Measurements from ENCODE around the gene MAPKAPK2. TPM values are rescaled to one million over a fixed set of nuclear protein-coding genes. Genes with fewer than 3 reads are reported as not detected.
A peak's percentile ranks its signal among the peaks of the same experiment; 100 is the strongest.
"Not testable (repeated sequence)": the region's sequence is repeated elsewhere in the genome, so short reads cannot be mapped to it uniquely, and the experiment has no call there.

The MAPKAPK2 gene
- total RNA-seq, 2 donors from 2014 or later, result 104 to 115 TPM

GRCh38 chr1:206748348-206749030 lies 63.8 kb downstream of the MAPKAPK2 start:
- no peak for ATAC-seq
- Mint-ChIP-seq H3K27ac (peak overlapping the region in 1 of 2 donors; percentile 24), H3K9me3 (no peaks in the 10 kb centered on the region), H3K4me3 (no peak overlapping the region), H3K27me3 (peaks cover 9 to 22% of the 10 kb centered on the region in 2 donors), H3K4me1 (ENCODE audit: low read depth in 2 of 2) (peaks cover 29 to 32% of the 10 kb centered on the region in 2 donors), H3K36me3 (no peaks in the 10 kb centered on the region)
- no peak for DNase-seq (ENCODE audit: low spot score)

GRCh38 chr1:206751891-206752290 lies 67.2 kb downstream of the MAPKAPK2 start:
- Mint-ChIP-seq H3K4me1 (ENCODE audit: low read depth in 2 of 2) (peaks cover 28 to 37% of the 10 kb centered on the region in 2 donors), H3K9me3 (no peaks in the 10 kb centered on the region), H3K27ac (no peak overlapping the region), H3K36me3 (peaks cover 7% of the 10 kb centered on the region), H3K27me3 (peaks cover 26 to 36% of the 10 kb centered on the region in 2 donors), H3K4me3 (no peak overlapping the region)
- DNase-seq (ENCODE audit: low spot score), result no peak
- no peak for ATAC-seq

GRCh38 chr1:206752481-206752880 lies 67.8 kb downstream of the MAPKAPK2 start:
- DNase-seq (ENCODE audit: low spot score) (no peak), ATAC-seq (no peak)
- Mint-ChIP-seq H3K27me3 (peaks cover 26 to 34% of the 10 kb centered on the region in 2 donors), H3K36me3 (peaks cover 7% of the 10 kb centered on the region), H3K4me3 (no peak overlapping the region), H3K4me1 (ENCODE audit: low read depth in 2 of 2) (peaks cover 28 to 37% of the 10 kb centered on the region in 2 donors), H3K27ac (peak overlapping the region; percentile 12 to 35), H3K9me3 (no peaks in the 10 kb centered on the region)

- Mint-ChIP-seq H3K27me3 (peaks cover 26 to 34% of the 10 kb centered on the region in 2 donors), H3K4me1 (ENCODE audit: low read depth in 2 of 2) (peaks cover 26 to 34% of the 10 kb centered on the region in 2 donors), H3K36me3 (peaks cover 7% of the 10 kb centered on the region), H3K27ac (peak overlapping the region; percentile 12 to 35), H3K9me3 (no peaks in the 10 kb centered on the region), H3K4me3 (no peak overlapping the region)
- DNase-seq (ENCODE audit: low spot score) (no peak), ATAC-seq (peak in 1 of 2 donors; percentile 60)
These were observed 68.4 kb downstream of the MAPKAPK2 start for GRCh38 chr1:206753141-206753540.

GRCh38 chr1:206754011-206754410 lies 69.3 kb downstream of the MAPKAPK2 start:
- peaks cover 26 to 28% of the 10 kb centered on the region in 2 donors for H3K27me3 Mint-ChIP-seq
- H3K27ac Mint-ChIP-seq, result peak overlapping the region in 1 of 2 donors; percentile 6
- DNase-seq (ENCODE audit: low spot score) (no peak), ATAC-seq (no peak)
- peaks cover 20 to 27% of the 10 kb centered on the region in 2 donors for H3K4me1 Mint-ChIP-seq (ENCODE audit: low read depth in 2 of 2)
- no peak overlapping the region for H3K4me3 Mint-ChIP-seq
- H3K9me3 Mint-ChIP-seq, result no peaks in the 10 kb centered on the region
- H3K36me3 Mint-ChIP-seq, result peaks cover 7% of the 10 kb centered on the region

GRCh38 chr1:206757524-206758266 lies 73.0 kb downstream of the MAPKAPK2 start:
- no peak overlapping the region for H3K4me3 Mint-ChIP-seq
- peak; percentile 70 to 84 for ATAC-seq
- no peak for DNase-seq (ENCODE audit: low spot score)
- no peak overlapping the region for H3K27ac Mint-ChIP-seq
- peaks cover 19 to 21% of the 10 kb centered on the region in 2 donors for H3K27me3 Mint-ChIP-seq
- H3K9me3 Mint-ChIP-seq, result no peaks in the 10 kb centered on the region
- peaks cover 7% of the 10 kb centered on the region for H3K36me3 Mint-ChIP-seq
- peaks cover 17 to 22% of the 10 kb centered on the region in 2 donors for H3K4me1 Mint-ChIP-seq (ENCODE audit: low read depth in 2 of 2)

- Mint-ChIP-seq H3K9me3 (no peaks in the 10 kb centered on the region), H3K4me3 (no peak overlapping the region), H3K4me1 (ENCODE audit: low read depth in 2 of 2) (peaks cover 20 to 32% of the 10 kb centered on the region in 2 donors), H3K27me3 (peaks cover 9 to 10% of the 10 kb centered on the region in 2 donors), H3K27ac (peak overlapping the region in 1 of 2 donors; percentile 24), H3K36me3 (peaks cover 14% of the 10 kb centered on the region)
- ATAC-seq (no peak), DNase-seq (ENCODE audit: low spot score) (no peak)
These were observed 75.9 kb downstream of the MAPKAPK2 start for GRCh38 chr1:206760590-206760989.

- peaks cover 14% of the 10 kb centered on the region for H3K36me3 Mint-ChIP-seq
- no peak overlapping the region for H3K4me3 Mint-ChIP-seq
- no peak for ATAC-seq
- peak overlapping the region in 1 of 2 donors; percentile 24 for H3K27ac Mint-ChIP-seq
- H3K27me3 Mint-ChIP-seq, result peaks cover 6 to 10% of the 10 kb centered on the region in 2 donors
- no peaks in the 10 kb centered on the region for H3K9me3 Mint-ChIP-seq
- H3K4me1 Mint-ChIP-seq (ENCODE audit: low read depth in 2 of 2), result peaks cover 26 to 37% of the 10 kb centered on the region in 2 donors
- no peak for DNase-seq (ENCODE audit: low spot score)
These were observed 76.6 kb downstream of the MAPKAPK2 start for GRCh38 chr1:206761159-206761768.

- H3K27ac Mint-ChIP-seq, result peak overlapping the region; percentile 38 to 74
- H3K36me3 Mint-ChIP-seq, result peaks cover 14% of the 10 kb centered on the region
- not testable (repeated sequence) for H3K4me3 Mint-ChIP-seq
These were observed 78.1 kb downstream of the MAPKAPK2 start for GRCh38 chr1:206762741-206763364.

GRCh38 chr1:206765771-206766170 lies 81.1 kb downstream of the MAPKAPK2 start:
- not testable (repeated sequence) for H3K9me3 Mint-ChIP-seq; ATAC-seq; H3K27me3 Mint-ChIP-seq; DNase-seq (ENCODE audit: low spot score)
- Mint-ChIP-seq H3K36me3 (peaks cover 14% of the 10 kb centered on the region), H3K4me3 (peak overlapping the region; percentile 80), H3K27ac (peak overlapping the region; percentile 74 to 75), H3K4me1 (ENCODE audit: low read depth in 2 of 2) (peaks cover 61 to 75% of the 10 kb centered on the region in 2 donors)

More at GRCh38 chr1:206762741-206763364, 78.1 kb downstream of the MAPKAPK2 start:
- ATAC-seq; H3K9me3 Mint-ChIP-seq; H3K27me3 Mint-ChIP-seq; DNase-seq (ENCODE audit: low spot score): not testable (repeated sequence)
- H3K4me1 Mint-ChIP-seq (ENCODE audit: low read depth in 2 of 2), result peaks cover 34 to 46% of the 10 kb centered on the region in 2 donors

GRCh38 chr1:206766251-206766856 lies 81.6 kb downstream of the MAPKAPK2 start:
- peaks cover 6 to 10% of the 10 kb centered on the region in 2 donors for H3K27me3 Mint-ChIP-seq

GRCh38 chr1:206768472-206769303 lies 84.0 kb downstream of the MAPKAPK2 start:
- H3K4me1 Mint-ChIP-seq (ENCODE audit: low read depth in 2 of 2), result peaks cover 79 to 94% of the 10 kb centered on the region in 2 donors
- peak overlapping the region; percentile 44 to 55 for H3K27ac Mint-ChIP-seq
- ATAC-seq (peak; percentile 43 to 71), DNase-seq (ENCODE audit: low spot score) (peak; percentile 74)
- no peaks in the 10 kb centered on the region for H3K9me3 Mint-ChIP-seq
- H3K4me3 Mint-ChIP-seq, result peak overlapping the region; percentile 66
- H3K36me3 Mint-ChIP-seq, result peaks cover 8% of the 10 kb centered on the region
- H3K27me3 Mint-ChIP-seq, result peaks cover 10 to 16% of the 10 kb centered on the region in 2 donors

More at GRCh38 chr1:206766251-206766856, 81.6 kb downstream of the MAPKAPK2 start:
- no peaks in the 10 kb centered on the region for H3K9me3 Mint-ChIP-seq
- H3K27ac Mint-ChIP-seq, result peak overlapping the region; percentile 74 to 75
- DNase-seq (ENCODE audit: low spot score) (peak; percentile 95), ATAC-seq (peak; percentile 91)
- H3K36me3 Mint-ChIP-seq, result peaks cover 14% of the 10 kb centered on the region
- H3K4me3 Mint-ChIP-seq, result peak overlapping the region; percentile 80
- peaks cover 67 to 81% of the 10 kb centered on the region in 2 donors for H3K4me1 Mint-ChIP-seq (ENCODE audit: low read depth in 2 of 2)

Measured in natural killer cell treated with Interleukin-12 subunit alpha and Interleukin-12 subunit beta and Interleukin-15 and Interleukin-18, amount 100 ng/mL, for 72 hours (primary cell).